RWPE1 (cell line): ENCODE data around the gene ZNF791.
"Not testable (repeated sequence)": the region's sequence is repeated elsewhere in the genome, so short reads cannot be mapped to it uniquely, and the experiment has no call there.

Experiments used
- CTCF ChIA-PET: fragments of 350-600 bp; sonication (Branson Sonifier 250); formaldehyde crosslinking; extraction: SDS; loops from one replicate; lab custom pipeline; 2021; lab: Yijun Ruan, JAX
- POLR2A ChIA-PET: fragments of 400-600 bp; formaldehyde crosslinking; extraction: SDS; loops from one replicate; lab custom pipeline; 2020; ENCODE audit warnings: antibody characterized with exemption; ENCODE audit not compliant: low non-redundant PET; lab: Yijun Ruan, JAX
- DNase-seq: peaks from one replicate; pipeline ENCODE4 v3.0.0; 2012; ENCODE audit warnings: low spot score
- H3K27ac ChIP-seq: fragments of 450-650 bp; 2 replicates; pipeline ENCODE4 v1.5.1; 2017
- TF ChIP-seq, protein P1 (sequence below): fragments of 450-650 bp; conservative IDR thresholded peaks from 2 replicates; pipeline ENCODE4 v1.5.1; 2017; ENCODE audit warnings: low read depth, mild to moderate bottlenecking

The ZNF791 gene

DNA sequence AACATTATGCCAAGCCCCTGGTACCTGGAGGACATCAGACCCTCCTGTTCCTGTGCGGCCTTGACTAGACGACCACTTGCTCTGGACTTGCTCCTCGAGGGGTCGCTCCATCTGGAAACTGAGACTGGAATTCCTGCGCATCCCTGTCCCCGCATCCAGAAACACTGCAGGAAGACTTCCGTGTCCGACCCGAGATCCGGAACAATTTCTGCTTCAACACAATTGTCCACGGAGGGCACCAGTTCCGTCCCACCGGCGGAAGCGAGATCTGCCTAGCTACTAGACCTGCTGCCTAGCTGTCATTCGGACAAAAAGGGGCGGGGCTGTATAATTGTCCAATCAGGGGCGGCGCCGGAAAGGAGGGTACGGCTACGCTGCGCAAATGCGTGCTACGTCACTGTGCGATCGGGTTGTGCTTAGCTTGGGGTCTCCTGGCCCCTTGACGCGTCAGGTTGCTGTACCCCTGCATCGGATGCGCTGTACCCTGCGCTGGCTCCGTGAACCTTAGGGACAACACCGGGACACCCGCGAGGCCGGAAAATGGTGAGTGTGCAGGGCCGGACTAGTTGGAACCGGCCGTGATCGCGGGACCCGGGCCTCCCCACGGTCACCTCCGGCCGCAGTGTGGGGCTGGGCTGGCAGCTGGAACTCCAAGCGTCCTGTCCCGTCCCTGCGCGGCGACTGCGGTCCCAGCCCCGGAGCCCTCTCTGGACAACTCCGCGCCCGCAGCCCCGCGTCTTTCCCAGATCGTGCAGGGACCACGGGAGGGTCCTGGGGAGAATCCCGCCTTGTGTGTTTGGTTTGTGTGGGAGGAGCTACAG is at the start of gene ZNF791, which contains the start of gene ZNF490:
ZNF791 (plus strand) TSS at position 381 of the 821 bp plus-strand sequence; CDS start at position 541, 160 bp downstream.
ZNF490 (minus strand) TSS at position 274 of the 821 bp plus-strand sequence; CDS start at position 141, 133 bp downstream.
- POLR2A ChIA-PET: interaction anchor here (0.6 kb wide), 1 partner anchor 43 kb away, joined by 6 read pairs; no protein-coding TSS in a partner anchor
- CTCF ChIA-PET: no interaction called here
- DNase-seq: peak; percentile 99
- H3K27ac ChIP-seq: peak within 1 kb of the TSS; percentile 92
- TF ChIP-seq, protein P1, sequence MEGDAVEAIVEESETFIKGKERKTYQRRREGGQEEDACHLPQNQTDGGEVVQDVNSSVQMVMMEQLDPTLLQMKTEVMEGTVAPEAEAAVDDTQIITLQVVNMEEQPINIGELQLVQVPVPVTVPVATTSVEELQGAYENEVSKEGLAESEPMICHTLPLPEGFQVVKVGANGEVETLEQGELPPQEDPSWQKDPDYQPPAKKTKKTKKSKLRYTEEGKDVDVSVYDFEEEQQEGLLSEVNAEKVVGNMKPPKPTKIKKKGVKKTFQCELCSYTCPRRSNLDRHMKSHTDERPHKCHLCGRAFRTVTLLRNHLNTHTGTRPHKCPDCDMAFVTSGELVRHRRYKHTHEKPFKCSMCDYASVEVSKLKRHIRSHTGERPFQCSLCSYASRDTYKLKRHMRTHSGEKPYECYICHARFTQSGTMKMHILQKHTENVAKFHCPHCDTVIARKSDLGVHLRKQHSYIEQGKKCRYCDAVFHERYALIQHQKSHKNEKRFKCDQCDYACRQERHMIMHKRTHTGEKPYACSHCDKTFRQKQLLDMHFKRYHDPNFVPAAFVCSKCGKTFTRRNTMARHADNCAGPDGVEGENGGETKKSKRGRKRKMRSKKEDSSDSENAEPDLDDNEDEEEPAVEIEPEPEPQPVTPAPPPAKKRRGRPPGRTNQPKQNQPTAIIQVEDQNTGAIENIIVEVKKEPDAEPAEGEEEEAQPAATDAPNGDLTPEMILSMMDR: no peak

DNA sequence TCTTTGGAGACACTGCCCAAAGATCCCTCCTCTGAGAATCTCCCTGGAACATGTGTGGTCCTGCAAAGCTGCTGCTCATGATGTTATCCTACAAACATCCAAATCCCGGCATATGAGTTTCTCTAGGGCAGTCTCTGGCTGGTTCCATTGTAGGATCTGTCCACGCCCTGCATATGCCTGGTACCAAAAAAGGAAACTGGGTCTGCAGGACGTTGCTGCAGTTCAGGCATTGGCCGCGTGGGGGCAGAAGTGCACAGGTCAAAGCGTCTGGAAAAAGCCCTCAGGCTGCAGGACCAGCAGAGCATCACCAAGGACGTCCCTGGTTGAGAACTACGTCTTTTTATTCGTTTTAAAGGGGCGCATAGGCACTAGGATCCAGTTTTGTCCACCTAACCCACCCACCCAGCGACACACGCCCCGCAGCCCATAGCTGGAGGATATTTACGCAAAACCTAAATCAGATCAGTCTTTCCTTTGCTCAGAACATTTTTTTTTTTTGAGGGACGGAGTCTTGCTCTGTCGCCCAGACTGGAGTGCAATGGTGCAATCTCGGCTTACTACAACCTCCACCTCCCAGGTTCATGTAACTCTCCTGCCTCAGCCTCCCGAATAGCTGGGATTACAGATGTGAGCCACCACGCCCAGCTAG is 46.6 kb upstream of the ZNF791 start:
- peak; percentile 77 for DNase-seq
- ChIA-PET POLR2A (no interaction called here), CTCF (interaction anchor here (0.6 to 1.1 kb wide), 5 partner anchors 10 to 268 kb away, joined by 3 to 6 read pairs (median 4); partner anchors contain the start of gene ZNF563)
- TF ChIP-seq, protein P1: peak; percentile 83
- no peak overlapping the region for H3K27ac ChIP-seq

DNA sequence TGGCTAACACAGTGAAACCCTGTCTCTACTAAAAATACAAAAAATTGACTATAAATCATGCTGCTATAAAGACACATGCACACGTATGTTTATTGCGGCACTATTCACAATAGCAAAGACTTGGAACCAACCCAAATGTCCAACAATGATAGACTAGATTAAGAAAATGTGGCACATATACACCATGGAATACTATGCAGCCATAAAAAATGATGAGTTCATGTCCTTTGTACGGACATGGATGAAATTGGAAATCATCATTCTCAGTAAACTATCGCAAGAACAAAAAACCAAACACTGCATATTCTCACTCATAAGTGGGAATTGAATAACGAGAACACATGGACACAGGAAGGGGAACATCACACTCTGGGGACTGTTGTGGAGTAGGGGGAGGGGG is 44.3 kb upstream of the ZNF791 start:
- CTCF ChIA-PET, POLR2A ChIA-PET, DNase-seq, H3K27ac ChIP-seq: not testable (repeated sequence)

DNA sequence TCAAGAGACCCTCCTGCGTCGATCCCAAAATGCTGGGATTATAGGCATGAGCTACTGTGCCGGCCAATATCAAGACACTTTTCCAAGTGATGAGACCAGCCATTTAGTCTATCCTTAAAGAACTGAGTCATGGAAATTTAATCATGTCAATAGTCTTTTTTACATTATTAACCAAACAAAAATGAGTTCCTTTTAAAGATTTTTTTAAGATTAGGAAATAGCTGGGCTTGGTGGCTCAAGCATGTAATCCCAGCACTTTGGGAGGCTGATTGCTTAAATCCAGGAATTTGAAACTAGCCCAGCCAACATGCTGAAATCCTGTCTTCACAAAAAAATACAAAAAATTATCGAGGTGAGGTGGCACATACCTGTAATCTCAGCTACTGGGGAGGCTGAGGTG is 42.8 kb upstream of the ZNF791 start:
- H3K27ac ChIP-seq: no peak overlapping the region
- ChIA-PET CTCF (interaction anchor here (0.6 kb wide), 2 partner anchors 603 to 1240 kb away, joined by 3 to 6 read pairs; partner anchors contain the start of gene ZNF763), POLR2A (no interaction called here)
- TF ChIP-seq, protein P1: no peak
- DNase-seq: no peak

DNA sequence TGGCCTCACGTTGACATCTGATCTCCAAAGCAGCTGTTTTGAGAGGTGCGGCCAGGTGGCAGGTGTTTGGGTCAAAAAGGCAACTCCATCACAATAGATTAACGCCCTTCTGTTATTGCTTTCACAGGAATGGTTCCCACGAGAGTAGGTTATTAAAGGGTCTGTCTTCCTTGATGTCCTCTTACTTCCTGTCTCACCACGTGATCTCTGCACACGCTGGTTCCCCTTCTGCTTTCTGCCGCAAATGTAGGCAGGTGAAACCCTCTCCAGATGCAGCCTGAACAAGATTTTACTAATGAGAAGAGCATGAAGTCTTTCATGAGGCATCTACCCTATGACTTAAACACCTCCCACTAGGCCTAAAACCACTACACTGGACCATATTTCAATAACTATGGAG is 36.7 kb upstream of the ZNF791 start:
- no peak for DNase-seq
- CTCF ChIA-PET: interaction anchor here (1.3 kb wide), 1 partner anchor 10 kb away, joined by 6 read pairs; no protein-coding TSS in a partner anchor
- POLR2A ChIA-PET: no interaction called here

DNA sequence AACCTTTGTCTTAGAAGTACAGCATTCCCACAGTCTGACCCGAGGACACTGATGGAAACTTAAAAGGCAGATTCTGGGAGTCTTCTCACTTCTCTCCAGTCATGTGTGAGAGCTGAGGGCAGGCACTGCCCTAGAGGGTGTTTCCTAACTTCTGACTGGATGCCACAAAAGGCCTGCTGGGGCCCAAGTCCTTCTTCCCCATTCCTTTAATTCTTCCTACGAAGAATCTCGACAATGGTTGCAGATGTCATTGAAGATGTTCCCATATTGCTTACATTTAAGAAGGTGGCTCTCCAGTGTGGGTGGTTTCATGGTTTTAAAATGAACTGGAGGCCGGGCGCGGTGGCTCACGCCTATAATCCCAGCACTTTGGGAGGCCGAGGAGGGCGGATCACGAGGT is 32.1 kb upstream of the ZNF791 start:
- no peak for DNase-seq
- H3K27ac ChIP-seq: no peak overlapping the region
- ChIA-PET POLR2A (no interaction called here), CTCF (no interaction called here)
- TF ChIP-seq, protein P1: no peak

More for the DNA sequence above, 36.7 kb upstream of the ZNF791 start:
- H3K27ac ChIP-seq: no peak overlapping the region
- TF ChIP-seq, protein P1: no peak
